ENCODE results near the gene RTKN. TPM values are rescaled to one million over a fixed set of nuclear protein-coding genes. Genes with fewer than 3 reads are reported as not detected.

The RTKN gene
- total and polyA plus RNA-seq, 2 of the 13 experiments (the other 11 are each of a cell fraction or from before 2014, with no cell fraction given) = 159 to 166 TPM

- TF ChIP-seq NFAT5 (CRISPR knock-in tag; IDR thresholded peaks at IDR 0.05) = peak; percentile 25; the same call in 1 of the 2 replicates
- TF ChIP-seq XRCC5 (optimal IDR thresholded peaks at IDR 0.05; ENCODE audit: low read length) = peak; percentile 80
- TF ChIP-seq ZNF543 (CRISPR knock-in tag; IDR thresholded peaks at IDR 0.05) = no peak
- 0 out of 2 replicates have a peak, but pooled peaks have one; percentile 39 for TF ChIP-seq GMEB1 (CRISPR knock-in tag; IDR thresholded peaks at IDR 0.05; ENCODE audit: borderline replicate concordance)
- no peak for TF ChIP-seq ZNF335 (CRISPR knock-in tag; IDR thresholded peaks at IDR 0.05)
- no peak for TF ChIP-seq MTF2 (CRISPR knock-in tag; IDR thresholded peaks at IDR 0.05; ENCODE audit: borderline replicate concordance)
- 0 out of 2 replicates have a peak, but pooled peaks have one; percentile 9 for TF ChIP-seq ZFY (CRISPR knock-in tag; IDR thresholded peaks at IDR 0.05)
- TF ChIP-seq CENPT (CRISPR knock-in tag; IDR thresholded peaks at IDR 0.05; ENCODE audit: low read depth) = no peak
- TF ChIP-seq RAD21 (CRISPR knock-in tag; IDR thresholded peaks at IDR 0.05) = peak; percentile 55
- no peak for TF ChIP-seq NFIB (CRISPR knock-in tag; IDR thresholded peaks at IDR 0.05; ENCODE audit: borderline replicate concordance)
- TF ChIP-seq ZNF180 (CRISPR knock-in tag; IDR thresholded peaks at IDR 0.05; ENCODE audit: borderline replicate concordance, low read depth) = no peak
- peak; percentile 48; the same call in 1 of the 2 replicates for TF ChIP-seq HNRNPL (IDR thresholded peaks at IDR 0.05; ENCODE audit: low read depth, low read length)
- TF ChIP-seq FOXK2 (IDR thresholded peaks at IDR 0.05) = no peak
- TF ChIP-seq ZNF776 (CRISPR knock-in tag; IDR thresholded peaks at IDR 0.05) = peak; percentile 40; the same call in 1 of the 2 replicates
- TF ChIP-seq THRA (CRISPR knock-in tag; IDR thresholded peaks at IDR 0.05; ENCODE audit: borderline replicate concordance) = no peak
- TF ChIP-seq TCF12 (IDR thresholded peaks at IDR 0.05) = no peak
- TF ChIP-seq TCF12 (CRISPR knock-in tag; IDR thresholded peaks at IDR 0.05) = no peak
- no peak for TF ChIP-seq LBX2 (CRISPR knock-in tag; IDR thresholded peaks at IDR 0.05; ENCODE audit: borderline replicate concordance)
- no peak for TF ChIP-seq KLF12 (CRISPR knock-in tag; IDR thresholded peaks at IDR 0.05; ENCODE audit: borderline replicate concordance)
- no peak for TF ChIP-seq ADNP (CRISPR knock-in tag; IDR thresholded peaks at IDR 0.05)
- TF ChIP-seq HMGA1 (CRISPR knock-in tag; conservative IDR thresholded peaks at IDR 0.05) = no peak
- 0 out of 2 replicates have a peak, but pooled peaks have one; percentile 14 for TF ChIP-seq ZC3H13 (CRISPR knock-in tag; IDR thresholded peaks at IDR 0.05)
Measured at GRCh38 chr2:74461187-74462053, 19.7 kb upstream of the RTKN start (continued).
